HG02588 (cell line): Measurements from ENCODE around the gene DACT3.

Experiments used
- ATAC-seq: cut with Tn5 transposase; IDR thresholded peaks from one replicate; pipeline ENCODE4 v1.9.1; 2021; ENCODE audit warnings: mild to moderate bottlenecking, moderate library complexity; ENCODE audit not compliant: unreplicated experiment

The DACT3 gene

DNA sequence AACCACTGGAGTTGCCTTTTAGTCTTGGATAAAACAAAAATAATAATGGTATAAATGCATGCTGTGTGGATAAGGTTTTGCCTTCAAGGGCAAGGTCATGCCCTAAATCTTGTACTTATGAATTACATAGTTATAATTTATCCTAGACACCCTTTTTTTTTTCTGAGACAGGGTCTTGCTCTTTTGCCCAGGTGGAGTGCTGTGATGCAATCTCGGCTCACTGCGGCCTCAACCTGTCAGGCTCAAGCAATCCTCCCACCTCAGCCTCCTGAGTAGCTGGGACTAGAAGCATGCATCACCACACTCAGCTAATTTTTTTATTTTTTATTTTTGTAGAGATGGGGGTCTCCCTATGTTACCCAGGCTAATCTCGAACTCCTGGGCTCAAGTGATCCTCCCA lies 7.7 kb upstream of the DACT3 start:
- no peak for ATAC-seq

DNA sequence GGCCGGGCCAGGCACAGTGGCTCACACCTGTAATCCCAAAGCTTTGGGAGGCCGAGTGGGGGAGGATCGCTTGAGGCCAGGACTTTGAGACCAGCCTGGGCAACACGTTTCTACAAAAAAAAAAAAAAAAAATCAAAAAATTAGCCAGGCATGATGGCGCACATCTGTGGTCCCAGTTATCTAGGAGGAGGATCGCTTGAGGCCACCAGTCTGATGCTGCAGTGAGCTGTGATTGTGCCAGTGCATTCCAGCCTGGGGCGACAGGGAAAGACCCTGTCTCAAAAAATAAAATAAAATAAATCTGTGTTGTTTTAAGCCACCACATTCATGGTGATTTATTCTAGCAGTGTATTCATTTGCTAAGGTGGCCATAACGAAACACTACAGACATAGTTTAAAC lies 4.1 kb upstream of the DACT3 start:
- no peak for ATAC-seq

DNA sequence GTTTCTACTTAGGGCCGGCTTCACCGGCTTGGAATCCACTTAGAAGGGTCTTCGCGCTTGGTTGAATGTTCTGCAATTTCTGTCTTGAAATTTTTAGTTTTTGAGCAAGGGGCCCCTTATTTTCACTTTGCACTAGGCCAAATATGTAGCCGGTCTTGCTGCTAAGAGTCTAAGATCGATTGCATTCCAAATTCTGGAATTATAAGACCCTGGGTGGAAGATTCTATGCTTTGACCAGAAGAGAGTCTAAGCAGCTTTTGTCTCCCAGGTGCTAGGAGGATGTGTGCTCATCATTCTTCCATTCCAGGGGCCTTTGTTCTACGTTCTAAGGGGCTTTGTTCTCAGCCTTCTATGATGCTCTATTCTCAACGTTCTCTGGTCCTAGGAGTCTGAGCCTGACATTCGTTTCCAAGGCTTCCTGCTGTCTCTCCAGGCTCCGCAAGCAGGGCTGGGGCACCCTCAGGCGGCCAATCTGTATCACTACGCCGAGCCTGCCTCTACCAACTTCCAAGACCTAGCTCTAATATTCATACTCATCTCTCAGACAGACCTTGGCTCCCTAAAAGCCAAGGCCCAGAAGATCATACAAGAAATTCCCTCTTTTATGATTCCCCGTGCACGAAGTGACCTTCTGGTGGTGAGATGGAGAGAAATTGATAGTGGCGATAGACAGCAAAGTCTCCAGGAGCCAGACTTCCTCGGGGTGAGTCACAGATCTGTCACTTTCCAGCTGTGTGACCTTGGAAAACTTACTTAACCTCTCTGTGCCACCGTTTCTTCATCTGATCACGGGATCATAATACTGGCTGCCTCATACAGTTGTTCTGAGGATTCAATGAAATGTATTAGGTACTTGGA lies 982 bp upstream of the DACT3 start:
- ATAC-seq = no peak

DNA sequence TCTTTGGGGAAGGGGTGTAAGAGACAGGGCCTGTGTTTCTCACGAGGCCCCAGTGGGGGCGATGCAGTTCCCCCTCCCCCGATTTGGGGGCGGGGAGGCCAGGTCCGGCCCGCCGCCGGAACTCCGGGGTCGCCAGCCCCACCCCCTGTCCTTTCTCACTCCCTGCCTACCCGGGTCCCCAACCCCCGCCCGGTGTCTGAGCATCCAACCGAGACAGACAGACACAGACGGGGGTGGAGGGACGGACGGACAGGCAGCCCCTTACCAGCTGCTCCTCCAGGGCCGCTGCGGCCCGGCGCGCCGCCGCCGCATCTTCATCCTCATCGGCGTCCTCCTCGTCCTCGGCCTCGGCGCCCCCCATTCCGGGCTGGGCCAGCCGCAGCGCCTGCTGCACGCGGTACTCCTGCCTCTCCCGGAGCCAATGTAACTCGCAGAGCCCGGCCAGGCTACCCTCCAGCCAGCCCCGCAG lies 397 bp downstream of the DACT3 start:
- no peak for ATAC-seq

DNA sequence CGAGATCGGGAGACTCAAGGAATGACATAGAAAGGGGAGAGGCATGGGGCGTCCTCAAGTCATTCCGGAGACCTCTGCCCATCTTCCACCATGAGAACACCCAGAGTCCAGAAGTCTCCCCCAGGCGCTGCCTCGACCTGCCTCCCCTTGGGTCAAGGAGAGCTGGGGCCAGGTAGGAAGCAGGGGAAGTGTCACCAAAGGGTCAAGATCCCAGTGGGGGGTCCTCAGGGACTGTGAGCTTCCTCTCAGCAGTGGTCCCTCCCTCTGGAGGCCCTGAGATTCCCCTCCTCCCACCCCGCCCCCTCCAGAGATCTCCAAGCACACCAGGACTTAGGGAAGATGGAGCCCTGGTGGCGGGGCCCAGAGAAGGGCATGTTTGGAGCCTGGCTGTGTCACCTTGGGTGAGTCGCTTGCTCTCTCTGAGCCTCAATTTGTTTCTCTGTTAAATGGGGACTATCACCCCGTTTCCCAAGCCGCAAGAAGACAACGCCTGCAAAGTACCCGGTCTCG lies 919 bp downstream of the DACT3 start:
- no peak for ATAC-seq

DNA sequence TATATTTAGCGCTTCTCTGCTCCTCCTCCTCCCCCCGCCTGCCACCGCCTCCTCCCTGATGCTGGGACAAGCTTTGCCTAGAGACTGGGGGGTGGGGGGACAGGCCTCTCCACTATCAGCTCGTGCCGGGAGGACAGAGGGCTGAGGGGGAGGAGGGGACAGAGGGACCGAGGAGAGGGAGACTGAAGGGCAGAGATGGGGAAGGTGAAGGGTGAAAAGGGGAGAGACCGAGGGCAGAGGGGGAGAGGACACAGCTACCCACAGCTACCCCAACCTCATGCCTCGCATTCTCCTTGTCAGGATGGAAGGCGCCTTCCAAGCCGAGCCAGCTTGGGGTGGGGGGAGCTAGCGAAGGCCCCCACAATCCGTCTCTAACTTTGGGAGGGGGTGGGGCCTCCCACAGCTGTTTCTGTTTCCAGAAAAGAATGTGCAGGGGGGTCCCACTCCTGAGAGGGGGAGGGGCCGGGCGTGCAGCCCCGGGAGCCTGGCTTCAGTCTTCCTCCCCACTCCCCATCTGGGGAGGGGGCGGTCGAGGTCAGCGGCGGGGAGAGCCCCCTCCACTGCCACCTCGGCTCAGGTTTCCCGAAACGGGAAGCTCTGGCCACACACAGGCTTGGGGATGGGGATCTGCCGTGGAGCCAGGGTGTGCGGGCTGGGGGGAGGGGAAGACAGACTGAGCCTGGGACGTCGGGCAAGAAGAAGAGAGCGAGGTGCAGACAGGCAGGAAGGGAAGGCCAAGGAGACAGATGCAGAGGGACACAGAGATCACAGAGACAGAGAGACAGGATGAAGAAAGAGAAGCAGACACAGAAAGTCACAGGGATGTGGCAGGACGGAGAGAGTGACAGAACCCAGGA lies 1.6 kb downstream of the DACT3 start:
- no peak for ATAC-seq

DNA sequence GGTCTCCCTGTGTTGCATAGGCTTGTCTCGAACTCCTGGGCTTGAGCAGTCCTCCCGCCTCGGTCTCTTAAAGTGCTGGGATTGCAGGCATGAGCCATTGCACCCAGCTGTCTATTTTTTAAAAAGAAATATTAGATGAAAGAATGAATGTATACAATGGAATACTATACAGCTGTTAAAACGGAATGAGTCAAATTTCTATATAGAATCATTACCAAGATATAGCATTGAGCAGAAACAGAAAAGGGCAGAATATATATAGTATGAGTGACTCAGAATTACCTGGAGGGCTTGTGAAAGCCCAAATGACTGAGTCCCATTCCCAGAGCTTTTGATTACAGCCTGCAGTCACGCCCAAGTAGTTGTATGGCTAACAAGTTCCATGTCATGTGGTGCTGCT lies 4.4 kb downstream of the DACT3 start:
- ATAC-seq = no peak

DNA sequence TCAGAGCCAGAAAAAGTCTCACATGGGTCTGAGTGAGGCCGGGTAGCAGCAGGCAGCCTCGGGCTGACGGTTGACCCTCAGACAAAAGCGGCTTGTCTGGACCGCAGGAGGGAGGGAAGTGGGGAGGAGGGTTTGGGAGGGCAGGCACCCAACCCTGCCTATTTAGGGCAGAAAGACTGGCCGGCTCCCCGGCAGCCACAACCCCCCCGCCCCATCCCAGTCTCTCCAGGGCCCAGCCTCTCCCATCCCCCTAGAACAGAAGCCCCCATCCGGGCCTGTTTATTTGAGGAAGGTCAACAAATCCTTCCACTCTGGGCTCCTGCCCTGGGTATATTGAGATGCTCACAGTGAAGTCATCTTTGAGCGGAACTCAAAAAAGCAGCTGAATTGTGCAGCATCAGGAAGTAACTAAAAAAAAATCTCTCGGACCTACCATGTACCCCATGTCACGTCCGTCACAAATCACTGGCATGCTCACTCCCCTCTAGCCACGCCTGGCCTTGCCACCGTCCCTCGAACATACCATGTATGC lies 6.3 kb downstream of the DACT3 start:
- no peak for ATAC-seq

DNA sequence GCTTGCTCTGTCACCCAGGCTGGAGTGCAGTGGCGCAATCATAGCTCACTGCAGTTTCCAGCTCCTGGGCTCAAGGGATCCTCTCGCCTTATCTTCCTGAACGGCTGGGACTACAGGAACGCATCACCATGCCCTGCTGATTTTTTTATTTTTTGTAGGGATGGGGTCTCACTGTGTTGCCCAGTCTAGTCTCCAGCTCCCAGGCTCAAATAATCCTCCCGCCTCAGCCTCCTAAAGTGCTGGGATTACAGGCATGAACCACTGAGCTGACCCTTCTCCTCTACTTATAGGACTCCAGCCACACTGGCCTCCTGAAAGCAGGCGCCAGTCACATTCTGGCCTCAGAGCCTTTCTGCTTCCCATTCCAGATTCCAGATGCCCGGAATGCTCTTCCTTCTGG lies 10.5 kb downstream of the DACT3 start:
- no peak for ATAC-seq

DNA sequence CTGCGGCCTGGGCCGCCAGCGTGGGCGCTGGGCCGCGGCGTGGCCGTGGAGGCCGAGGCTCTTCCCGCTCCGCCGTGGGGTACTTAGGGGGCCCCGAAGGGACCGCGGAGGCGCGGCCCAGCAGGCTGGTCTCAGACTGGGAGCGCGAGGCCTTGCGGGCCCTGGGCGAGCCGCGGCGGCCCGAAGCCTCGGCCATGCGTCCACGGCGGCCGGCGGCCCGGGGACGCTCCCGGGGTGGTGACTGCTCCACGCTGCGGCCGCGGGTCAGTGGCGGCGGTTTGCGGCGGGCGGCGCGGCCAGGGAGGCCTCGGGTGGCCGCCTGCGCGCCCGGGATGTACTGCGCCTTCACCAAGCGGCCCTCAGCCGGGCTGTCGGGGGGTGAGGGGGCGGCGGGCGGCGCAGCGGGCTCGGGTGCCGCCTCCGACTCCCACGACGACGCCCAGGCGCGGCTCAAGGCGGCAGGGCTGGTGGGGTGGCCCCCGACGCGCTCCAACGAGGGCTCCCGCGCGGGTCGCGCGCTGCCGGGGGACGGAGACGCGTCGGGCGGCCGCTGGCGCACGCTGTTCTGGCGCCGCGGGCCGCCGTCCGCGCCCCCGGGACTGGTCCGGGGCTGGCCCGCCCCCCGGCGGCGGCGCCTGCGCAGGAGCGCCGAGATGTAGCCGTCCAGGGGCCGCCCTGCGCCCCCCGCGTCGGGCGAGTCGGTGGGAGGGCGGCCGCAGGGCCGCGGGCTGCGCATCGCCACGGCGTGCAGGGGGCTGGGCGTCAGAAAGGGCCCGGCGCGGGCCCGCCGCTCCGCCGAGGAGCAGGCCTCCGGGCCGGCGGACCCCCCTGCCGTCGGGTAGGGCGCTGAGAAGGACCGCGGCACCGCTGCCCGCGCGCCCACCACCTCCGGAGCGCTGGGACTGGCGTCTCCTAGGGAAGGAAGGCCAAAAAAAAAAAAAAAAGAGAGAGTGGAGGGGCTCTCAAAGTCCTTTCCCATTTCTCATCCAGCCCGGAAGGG lies 11.7 kb downstream of the DACT3 start:
- no peak for ATAC-seq

DNA sequence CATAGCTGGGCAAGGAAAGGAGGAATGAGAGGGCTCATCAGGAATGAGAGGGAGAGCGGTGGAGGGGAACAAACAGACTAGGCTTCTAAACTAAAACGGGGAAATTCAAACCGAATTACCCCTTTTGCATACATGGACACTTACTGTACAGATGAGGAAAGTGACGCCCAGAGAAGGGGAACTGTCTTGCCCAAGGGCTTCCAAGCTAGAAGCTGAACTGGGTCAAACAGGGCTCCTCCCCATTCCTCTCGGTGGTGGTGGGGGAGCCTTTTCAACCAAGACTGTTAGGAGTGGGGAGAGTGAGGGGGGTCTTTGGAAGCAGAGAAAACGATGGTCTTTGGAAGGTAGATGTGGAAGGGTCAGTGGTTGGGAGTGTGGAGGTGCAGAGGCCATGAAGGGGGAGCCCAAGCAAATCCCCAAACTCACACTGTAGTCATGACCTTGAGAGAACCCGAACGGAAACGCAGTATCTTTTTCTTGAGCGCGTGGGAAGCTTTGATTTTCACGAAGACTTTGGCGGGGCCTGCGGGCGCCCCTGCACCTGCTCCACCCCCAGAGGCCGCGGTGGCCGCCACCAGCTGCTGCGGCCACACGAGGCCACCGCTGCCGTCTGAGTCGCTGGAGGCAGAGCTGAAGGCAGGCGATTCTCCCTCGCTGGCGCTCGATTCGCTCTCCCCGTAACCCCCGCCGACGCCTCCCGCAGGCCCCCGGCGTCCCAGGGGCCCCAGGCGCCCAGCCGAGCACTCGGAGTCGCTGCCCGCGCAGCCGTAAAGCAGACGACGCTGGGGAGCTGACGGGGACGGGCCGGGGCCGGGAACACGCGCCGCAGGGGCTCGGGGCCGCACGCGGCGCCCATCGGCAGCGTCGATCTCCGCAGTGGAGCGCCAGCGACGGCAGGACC lies 12.7 kb downstream of the DACT3 start:
- ATAC-seq = no peak

DNA sequence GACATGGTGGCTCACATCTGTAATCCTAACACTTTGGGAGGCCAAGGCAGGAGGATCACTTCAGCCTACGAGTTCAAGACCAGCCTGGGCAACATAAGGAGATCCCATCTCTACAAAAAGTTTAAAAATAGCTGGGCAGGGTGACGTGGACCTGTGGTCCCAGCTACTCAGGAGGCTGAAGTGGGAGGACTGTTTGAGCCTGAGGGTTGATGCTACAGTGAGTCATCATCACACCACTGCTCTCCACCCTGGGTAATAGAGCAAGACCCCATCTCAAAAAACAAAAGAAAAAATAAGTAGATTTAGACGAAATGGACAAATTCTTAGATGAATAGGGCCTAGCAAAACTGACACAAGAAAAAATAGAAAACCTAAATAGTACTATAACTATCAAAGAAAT lies 14.6 kb downstream of the DACT3 start:
- ATAC-seq = no peak

DNA sequence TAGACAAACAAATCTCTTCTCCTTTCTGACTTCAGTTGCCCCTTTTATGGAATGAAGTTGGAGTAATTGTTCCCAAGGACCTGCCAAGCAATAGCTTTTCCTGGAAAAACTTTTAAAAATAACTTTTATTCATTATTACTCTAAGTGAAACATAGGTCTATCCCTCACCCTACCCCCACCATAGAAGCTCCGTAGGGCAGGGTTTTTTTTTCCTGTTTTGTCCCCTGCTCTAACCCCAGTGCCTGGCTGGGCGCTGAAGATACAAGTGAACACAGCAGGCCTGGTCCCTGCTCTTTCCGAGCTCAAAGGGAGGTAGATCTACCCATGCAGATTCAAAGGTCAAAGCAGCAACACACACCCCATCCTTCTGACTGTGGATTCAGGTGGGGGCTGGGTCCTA lies 16.3 kb downstream of the DACT3 start:
- ATAC-seq = no peak

DNA sequence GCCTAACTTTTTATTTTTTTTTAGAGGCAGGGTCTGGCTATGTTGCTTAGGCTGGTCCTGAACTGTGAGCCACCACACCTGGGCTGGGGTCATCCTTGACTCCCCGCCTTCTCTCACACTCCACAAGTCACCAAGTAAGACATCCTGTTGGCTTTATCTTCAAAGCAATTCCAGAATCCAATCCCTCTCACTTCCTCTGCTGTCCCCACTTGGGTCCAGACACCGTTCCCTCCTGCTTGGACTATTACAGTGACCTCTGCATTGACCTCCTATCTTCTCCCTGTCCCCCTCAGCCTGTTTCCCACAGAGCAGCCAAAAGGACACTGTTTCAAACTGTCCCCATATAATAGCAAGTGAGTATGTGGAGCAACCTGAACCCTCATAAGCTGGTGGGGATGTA lies 20.3 kb downstream of the DACT3 start:
- no peak for ATAC-seq

DNA sequence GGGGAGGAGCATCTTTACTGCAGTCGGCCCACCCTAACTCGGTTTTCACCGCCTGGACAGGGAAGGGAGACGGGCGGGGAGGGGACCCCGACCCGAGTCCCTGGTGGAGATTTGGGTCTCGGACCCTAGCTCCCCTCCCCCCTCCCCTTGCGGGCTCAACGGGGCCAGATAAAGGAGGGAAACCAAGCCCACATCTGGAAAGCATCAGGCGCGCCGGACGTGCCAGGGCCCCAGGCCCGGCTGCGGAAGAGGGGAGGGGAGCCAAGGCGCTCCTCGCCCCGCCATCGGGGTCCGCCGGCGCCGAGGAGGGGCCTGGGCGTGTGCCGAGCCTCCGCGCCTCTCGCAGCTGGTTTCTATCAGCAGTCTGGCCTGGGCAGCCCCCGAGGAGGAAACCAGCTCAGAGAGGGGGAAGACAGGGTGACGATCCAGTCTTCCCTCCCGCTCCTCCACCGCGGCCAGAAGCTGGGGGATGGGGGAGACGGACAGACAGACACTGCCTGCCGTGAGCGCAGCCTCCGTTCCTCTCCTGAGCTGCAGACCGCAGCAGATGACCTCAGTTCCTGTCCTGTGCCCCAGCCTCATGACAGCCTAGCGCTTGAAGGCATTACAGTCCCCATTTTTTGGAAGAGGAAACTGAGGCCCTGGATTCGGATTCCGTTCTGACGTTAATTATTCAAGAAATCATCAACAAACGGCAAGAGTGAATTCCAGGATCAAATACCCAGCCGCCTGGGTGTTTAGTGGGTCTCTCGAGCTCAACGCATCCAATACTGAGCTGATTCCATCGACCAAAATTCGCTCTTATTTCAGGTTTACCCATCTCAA lies 21.4 kb downstream of the DACT3 start:
- no peak for ATAC-seq

DNA sequence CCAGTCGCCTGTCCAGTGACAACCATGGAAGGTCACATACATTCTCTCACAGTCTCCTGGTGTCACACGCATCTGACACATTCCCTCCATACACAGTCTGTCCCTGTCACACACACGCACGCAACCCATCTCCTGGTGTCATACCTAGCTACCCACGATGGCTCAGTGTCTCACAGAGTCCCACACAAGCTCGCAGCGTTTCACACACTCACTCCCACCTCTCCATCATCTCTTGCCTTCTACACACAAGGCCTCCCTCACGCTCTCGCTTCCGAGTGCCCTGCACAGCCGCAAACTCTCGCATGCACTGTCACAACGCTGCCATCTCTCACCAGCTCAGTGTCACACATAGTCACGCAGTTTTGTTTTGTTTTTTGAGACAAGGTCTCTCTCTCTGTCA lies 23.8 kb downstream of the DACT3 start:
- no peak for ATAC-seq

DNA sequence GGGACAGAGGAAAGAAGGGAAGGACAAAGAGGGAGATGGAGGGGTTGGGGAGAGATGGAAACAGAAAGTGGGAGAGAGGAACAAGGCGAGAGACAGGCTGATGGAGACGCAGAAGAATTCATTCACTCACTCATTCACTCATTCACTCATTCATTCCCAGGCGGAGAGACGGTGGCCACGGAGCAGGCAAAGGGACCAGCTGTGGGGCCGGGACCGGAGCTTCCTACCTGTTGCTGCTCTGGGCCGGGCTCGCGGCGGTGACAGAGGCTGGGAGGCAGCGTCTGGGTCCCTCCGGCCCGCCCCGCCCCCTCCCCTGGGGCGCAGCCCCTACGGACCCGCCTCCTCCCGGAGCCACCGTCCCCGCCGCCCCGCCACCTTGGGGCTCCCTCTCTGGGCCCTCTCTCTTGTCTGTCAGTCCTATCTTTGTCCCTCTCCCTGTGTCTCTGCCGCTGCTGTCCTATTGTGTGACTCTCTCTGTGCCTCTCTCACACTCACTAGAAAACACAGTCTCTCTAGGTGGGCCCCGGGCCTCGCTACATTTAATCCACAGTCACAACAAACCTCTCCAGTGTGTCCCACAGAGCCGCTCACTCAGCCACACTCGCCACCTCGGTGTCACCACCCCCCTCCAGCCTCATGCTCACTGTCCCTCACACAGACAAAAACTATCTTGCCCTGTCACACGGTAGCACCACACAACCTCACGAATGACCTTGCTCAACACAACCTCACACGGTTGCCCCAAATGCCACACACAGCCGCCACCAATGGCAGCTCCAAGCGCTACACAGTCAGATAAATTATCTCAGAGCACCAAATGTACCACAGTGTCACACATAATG lies 24.8 kb downstream of the DACT3 start, which contains the start of gene GNG8:
Gene GNG8, minus strand, starts transcription at position 283 of the 842 bp plus-strand sequence. CDS start 1,520 bp downstream, outside the sequence.
- ATAC-seq = no peak
